ENCODE data around the gene DEFB128. TPM values are rescaled to one million over a fixed set of nuclear protein-coding genes. Genes with fewer than 3 reads are reported as not detected.
"Not testable (repeated sequence)": the region's sequence is repeated elsewhere in the genome, so short reads cannot be mapped to it uniquely, and the experiment has no call there.

DEFB128 gene
- total and polyA plus RNA-seq, 11 donors = not detected

DNA sequence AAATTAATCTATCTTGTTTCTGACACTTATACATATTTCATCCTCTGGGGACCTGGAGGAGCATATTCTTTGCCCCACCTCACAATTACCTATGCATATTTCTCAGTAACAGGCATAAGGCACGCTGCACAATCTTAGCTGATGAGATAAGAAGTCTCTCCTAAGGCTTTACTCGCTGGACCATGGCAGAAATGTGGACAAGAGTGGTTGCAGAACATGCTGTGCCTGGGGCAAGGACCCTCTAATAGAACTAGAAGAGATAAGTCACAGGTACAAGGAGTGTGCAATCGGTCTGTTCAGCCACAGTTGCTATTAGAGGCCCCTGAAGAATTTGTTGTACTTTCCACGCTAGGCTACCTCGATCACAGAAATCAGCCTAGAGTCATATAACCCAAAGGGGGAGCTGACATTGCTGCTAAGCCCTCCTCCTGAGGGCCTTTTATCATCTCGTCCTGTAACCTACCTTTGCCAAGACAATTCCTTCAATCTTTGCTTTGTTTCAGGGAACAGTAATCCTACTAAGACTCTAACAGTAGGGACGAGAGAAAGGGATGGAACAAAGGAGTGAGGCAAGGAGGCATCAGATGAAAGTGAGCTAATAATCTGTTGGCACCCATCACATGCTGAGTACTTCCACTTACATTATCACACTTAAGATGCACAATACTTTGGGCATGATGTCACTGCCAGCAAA lies 21.4 kb upstream of the DEFB128 start:
- TF ChIP-seq POLR2A (IDR thresholded peaks at IDR 0.05) = no peak
- no peak for TF ChIP-seq CTCF (IDR thresholded peaks at IDR 0.05)
- Histone ChIP-seq H3K27me3 (no peaks in the 10 kb centered on the region), H3K9me3 (no peaks in the 10 kb centered on the region), H3K27ac (no peak overlapping the region), H3K36me3 (no peaks in the 10 kb centered on the region), H3K4me1 (peaks cover 0 to 8% (median 0%) of the 10 kb centered on the region in 12 donors), H3K4me3 (no peak overlapping the region)
- ATAC-seq (peak in 1 of 4 donors; percentile 21), DNase-seq (no peak)
- WGBS, 4 donors = 28 to 50% (median 47%) methylated on average over 7 of the region's 7 CpGs
- intact Hi-C loops (cut with DNase I) = loop anchor here in 1 of 10 donors (5.0 kb wide), 1 partner anchor 56 kb away; no protein-coding TSS in a partner anchor

- Histone ChIP-seq H3K9me3 (no peaks in the 10 kb centered on the region), H3K4me1 (peaks cover 0 to 8% (median 0%) of the 10 kb centered on the region in 12 donors), H3K27me3 (no peaks in the 10 kb centered on the region), H3K36me3 (no peaks in the 10 kb centered on the region), H3K27ac (no peak overlapping the region), H3K4me3 (no peak overlapping the region)
- ATAC-seq (peak in 3 of 4 donors; percentile 71 to 77 (median 76)), DNase-seq (no peak)
- 18 to 29% (median 24%) methylated on average over 5 of the region's 5 CpGs for whole genome bisulfite sequencing, 4 donors
- no peak for TF ChIP-seq POLR2A (IDR thresholded peaks at IDR 0.05)
- peak; percentile 15 to 67 (median 50) for TF ChIP-seq CTCF (IDR thresholded peaks at IDR 0.05)
- intact Hi-C loops (cut with DNase I) = loop anchor here in 3 of 10 donors (5.0 to 10.0 kb wide), 2 partner anchors 123 to 126 kb away; no protein-coding TSS in a partner anchor
These were observed 19.5 kb upstream of the DEFB128 start for GRCh38 chr20:208942-209566.

GRCh38 chr20:203630-204029 lies 14.1 kb upstream of the DEFB128 start:
- not testable (repeated sequence) for H3K9me3 ChIP-seq, H3K27ac ChIP-seq, DNase-seq, H3K36me3 ChIP-seq, H3K27me3 ChIP-seq, ATAC-seq, H3K4me1 ChIP-seq, H3K4me3 ChIP-seq
- 69 to 77% (median 72%) methylated on average over 4 of the region's 4 CpGs for WGBS, 4 donors
- intact Hi-C loops (cut with DNase I) = loop anchor here in 2 of 10 donors (10.0 kb wide), 1 partner anchor 131 kb away; no protein-coding TSS in a partner anchor

DNA sequence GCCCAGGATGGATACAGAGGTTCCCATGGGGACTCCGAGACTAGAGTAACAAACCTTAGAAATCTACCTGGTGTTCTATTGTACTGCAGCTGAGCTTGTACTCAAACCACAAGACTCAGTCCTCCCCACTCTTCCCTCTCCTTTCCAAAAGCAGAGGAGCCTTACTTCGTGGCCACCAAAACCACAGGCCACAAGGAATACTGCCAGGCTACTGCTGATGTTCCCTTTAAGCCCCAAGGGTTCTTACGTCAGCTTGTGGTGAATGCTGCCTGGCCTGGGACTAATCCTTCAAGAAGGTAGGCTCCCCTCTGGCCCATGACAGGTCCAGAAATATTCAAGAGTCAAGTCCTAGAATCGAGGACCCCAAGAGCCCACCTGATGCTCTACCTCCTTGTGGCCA lies 10.5 kb upstream of the DEFB128 start:
- ATAC-seq = no peak
- Histone ChIP-seq H3K27me3 (peaks cover 0 to 2% (median 0%) of the 10 kb centered on the region in 9 donors), H3K4me3 (no peak overlapping the region), H3K4me1 (no peaks in the 10 kb centered on the region), H3K36me3 (no peaks in the 10 kb centered on the region), H3K27ac (no peak overlapping the region), H3K9me3 (peaks cover 0 to 4% (median 0%) of the 10 kb centered on the region in 12 donors)
- TF ChIP-seq POLR2A (IDR thresholded peaks at IDR 0.05) = no peak
- TF ChIP-seq CTCF (IDR thresholded peaks at IDR 0.05) = no peak
- no peak for DNase-seq
- intact Hi-C loops (cut with DNase I) = loop anchor here in 2 of 10 donors (10.0 kb wide), 1 partner anchor 135 kb away; no protein-coding TSS in a partner anchor
- WGBS, 4 donors = 62 to 87% (median 67%) methylated on average over 4 of the region's 4 CpGs
